ENCODE data around the gene FMO1. TPM values are rescaled to one million over a fixed set of nuclear protein-coding genes. Genes with fewer than 3 reads are reported as not detected.

Gene FMO1
- total RNA-seq, 1 experiment from 2014 or later: not detected

GRCh38 chr1:171270806-171271205 is 22.5 kb downstream of the FMO1 start:
- BruUV-seq (replicated peaks): no TSS peak
- CTCF ChIA-PET: no interaction called here
- POLR2A ChIA-PET (ENCODE audit: unreplicated experiment): no interaction called here

DNA sequence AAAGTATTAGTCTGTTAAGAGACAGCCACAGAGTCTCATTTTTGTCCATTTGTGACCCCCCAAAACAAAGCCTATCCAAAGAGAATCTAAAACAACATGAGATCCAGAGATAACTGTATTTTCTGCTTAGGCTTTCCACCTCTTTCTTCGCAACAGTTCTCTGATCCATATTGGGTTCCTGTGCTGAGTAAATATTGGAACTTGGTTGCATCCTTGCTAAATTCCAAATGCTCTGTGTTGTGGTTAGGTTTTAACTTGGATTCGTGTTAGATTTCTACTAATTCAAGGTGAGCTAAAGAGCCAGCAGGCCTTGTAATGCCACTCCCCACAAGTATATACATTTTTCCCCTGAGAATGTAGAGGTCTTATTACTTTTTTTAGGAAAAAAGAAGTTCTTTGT is 29.2 kb downstream of the FMO1 start:
- H3K36me3 ChIP-seq (ENCODE audit: low read depth): no peaks in the 10 kb centered on the region
- no peaks in the 10 kb centered on the region for H3K9me3 ChIP-seq (ENCODE audit: insufficient read depth, low read depth)
- H3K79me2 ChIP-seq (ENCODE audit: low read depth): no peaks in the 10 kb centered on the region
- H3K4me3 ChIP-seq: no peak overlapping the region
- intact Hi-C loops (cut with micrococcal nuclease; ENCODE audit: unreplicated experiment): no loop called here
- no peak for TF ChIP-seq EZH2 (IDR thresholded peaks at IDR 0.05; ENCODE audit: low read depth)
- TF ChIP-seq, protein P1, sequence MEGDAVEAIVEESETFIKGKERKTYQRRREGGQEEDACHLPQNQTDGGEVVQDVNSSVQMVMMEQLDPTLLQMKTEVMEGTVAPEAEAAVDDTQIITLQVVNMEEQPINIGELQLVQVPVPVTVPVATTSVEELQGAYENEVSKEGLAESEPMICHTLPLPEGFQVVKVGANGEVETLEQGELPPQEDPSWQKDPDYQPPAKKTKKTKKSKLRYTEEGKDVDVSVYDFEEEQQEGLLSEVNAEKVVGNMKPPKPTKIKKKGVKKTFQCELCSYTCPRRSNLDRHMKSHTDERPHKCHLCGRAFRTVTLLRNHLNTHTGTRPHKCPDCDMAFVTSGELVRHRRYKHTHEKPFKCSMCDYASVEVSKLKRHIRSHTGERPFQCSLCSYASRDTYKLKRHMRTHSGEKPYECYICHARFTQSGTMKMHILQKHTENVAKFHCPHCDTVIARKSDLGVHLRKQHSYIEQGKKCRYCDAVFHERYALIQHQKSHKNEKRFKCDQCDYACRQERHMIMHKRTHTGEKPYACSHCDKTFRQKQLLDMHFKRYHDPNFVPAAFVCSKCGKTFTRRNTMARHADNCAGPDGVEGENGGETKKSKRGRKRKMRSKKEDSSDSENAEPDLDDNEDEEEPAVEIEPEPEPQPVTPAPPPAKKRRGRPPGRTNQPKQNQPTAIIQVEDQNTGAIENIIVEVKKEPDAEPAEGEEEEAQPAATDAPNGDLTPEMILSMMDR (conservative IDR thresholded peaks at IDR 0.05): no peak
- no peak for DNase-seq
- H3K27me3 ChIP-seq (ENCODE audit: insufficient read depth, low read depth): no peaks in the 10 kb centered on the region
- H3K27ac ChIP-seq: no peak overlapping the region
- CTCF ChIA-PET: no interaction called here
- POLR2A ChIA-PET (ENCODE audit: unreplicated experiment): no interaction called here
- no peaks in the 10 kb centered on the region for H4K20me1 ChIP-seq (ENCODE audit: insufficient read depth)
- H3K9me2 ChIP-seq (ENCODE audit: insufficient read depth): no peaks in the 10 kb centered on the region
- H3K4me1 ChIP-seq (replicated peaks; ENCODE audit: insufficient read depth): no peaks in the 10 kb centered on the region
- no peaks in the 10 kb centered on the region for H3F3A ChIP-seq (ENCODE audit: insufficient read depth, low read depth)
- BruUV-seq (replicated peaks): no TSS peak
- H3K4me2 ChIP-seq: no peak overlapping the region
- H2AFZ ChIP-seq: no peak overlapping the region

More at GRCh38 chr1:171270806-171271205, 22.5 kb downstream of the FMO1 start:
- Histone ChIP-seq H3K79me2 (ENCODE audit: low read depth) (no peaks in the 10 kb centered on the region), H3K9me2 (ENCODE audit: insufficient read depth) (no peaks in the 10 kb centered on the region), H3F3A (ENCODE audit: insufficient read depth, low read depth) (no peaks in the 10 kb centered on the region), H3K36me3 (ENCODE audit: low read depth) (no peaks in the 10 kb centered on the region), H3K4me2 (no peak overlapping the region), H2AFZ (no peak overlapping the region), H3K4me3 (no peak overlapping the region), H4K20me1 (ENCODE audit: insufficient read depth) (no peaks in the 10 kb centered on the region), H3K27me3 (ENCODE audit: insufficient read depth, low read depth) (no peaks in the 10 kb centered on the region), H3K4me1 (replicated peaks; ENCODE audit: insufficient read depth) (no peaks in the 10 kb centered on the region), H3K9me3 (ENCODE audit: insufficient read depth, low read depth) (no peaks in the 10 kb centered on the region), H3K27ac (no peak overlapping the region)
- intact Hi-C loops (cut with micrococcal nuclease; ENCODE audit: unreplicated experiment): no loop called here
- no peak for TF ChIP-seq EZH2 (IDR thresholded peaks at IDR 0.05; ENCODE audit: low read depth)
- TF ChIP-seq, protein P1 (conservative IDR thresholded peaks at IDR 0.05): no peak
- DNase-seq: no peak

DNA sequence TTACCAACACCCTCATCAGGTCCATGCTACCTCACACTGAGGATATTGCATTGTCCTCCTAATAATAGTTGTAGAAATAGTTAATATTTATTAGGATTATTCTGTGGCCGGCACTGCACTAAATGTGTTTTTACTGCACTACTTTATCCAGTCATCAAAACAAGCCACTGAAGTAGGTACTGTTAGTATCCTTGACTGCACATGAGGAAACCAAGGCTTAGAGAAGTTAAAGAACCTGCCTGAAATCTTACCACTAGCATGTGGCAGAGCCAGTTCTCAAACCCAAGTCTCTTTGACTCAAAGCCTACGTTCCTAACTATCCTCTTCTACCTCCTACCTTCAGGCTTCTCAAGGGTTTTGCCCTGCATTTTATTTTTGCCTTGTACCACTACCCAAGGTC is 30.9 kb downstream of the FMO1 start:
- no peak for DNase-seq
- no peaks in the 10 kb centered on the region for H4K20me1 ChIP-seq (ENCODE audit: insufficient read depth)
- no peaks in the 10 kb centered on the region for H3K79me2 ChIP-seq (ENCODE audit: low read depth)
- H3K27ac ChIP-seq: no peak overlapping the region
- H3K9me2 ChIP-seq (ENCODE audit: insufficient read depth): no peaks in the 10 kb centered on the region
- H3K4me3 ChIP-seq: no peak overlapping the region
- no peaks in the 10 kb centered on the region for H3K36me3 ChIP-seq (ENCODE audit: low read depth)
- BruUV-seq (replicated peaks): no TSS peak
- ChIA-PET POLR2A (ENCODE audit: unreplicated experiment) (no interaction called here), CTCF (no interaction called here)
- H3K4me2 ChIP-seq: no peak overlapping the region
- intact Hi-C loops (cut with micrococcal nuclease; ENCODE audit: unreplicated experiment): no loop called here
- H3K9me3 ChIP-seq (ENCODE audit: insufficient read depth, low read depth): no peaks in the 10 kb centered on the region
- H3K27me3 ChIP-seq (ENCODE audit: insufficient read depth, low read depth): no peaks in the 10 kb centered on the region
- no peaks in the 10 kb centered on the region for H3F3A ChIP-seq (ENCODE audit: insufficient read depth, low read depth)
- no peaks in the 10 kb centered on the region for H3K4me1 ChIP-seq (replicated peaks; ENCODE audit: insufficient read depth)
- H2AFZ ChIP-seq: no peak overlapping the region
- no peak for TF ChIP-seq EZH2 (IDR thresholded peaks at IDR 0.05; ENCODE audit: low read depth)
- TF ChIP-seq, protein P1 (conservative IDR thresholded peaks at IDR 0.05): no peak
